DND-41 (cell line): ENCODE results near the gene PGAP3.

ENCODE experiments used
- ATAC-seq: fragments of 200-7000 bp; cut with Tn5 transposase; 3 replicates; pipeline ENCODE4 v1.9.1; 2021; ENCODE audit warnings: low read depth; ENCODE audit not compliant: insufficient read depth
- DNase-seq: peaks from one replicate; pipeline ENCODE4 v3.0.0-alpha.2; 2020
- H2AFZ ChIP-seq: 2 replicates; pipeline ENCODE4 v1.6.0; 2012; ENCODE audit warnings: low read depth, low read length
- H3K27ac ChIP-seq: 2 replicates; pipeline ENCODE4 v1.5.1; 2012; ENCODE audit warnings: low read length, inconsistent platforms
- H3K27me3 ChIP-seq: fragments of 200-600 bp; sonication (generic); 2 replicates; pipeline ENCODE4 v1.6.0; 2012; ENCODE audit warnings: low read length, mild to moderate bottlenecking, inconsistent platforms; ENCODE audit not compliant: insufficient read depth, poor library complexity
- H3K36me3 ChIP-seq: 2 replicates; pipeline ENCODE4 v1.5.1; 2012; ENCODE audit warnings: low read length, inconsistent platforms; ENCODE audit not compliant: insufficient read depth
- H3K4me1 ChIP-seq: 2 replicates; pipeline ENCODE4 v1.5.1; 2012; ENCODE audit warnings: mild to moderate bottlenecking, low read length; ENCODE audit not compliant: insufficient read depth
- H3K4me2 ChIP-seq: 2 replicates; pipeline ENCODE4 v1.6.0; 2012; ENCODE audit warnings: mild to moderate bottlenecking, moderate library complexity, low read length, inconsistent platforms; ENCODE audit not compliant: insufficient read depth
- H3K4me3 ChIP-seq, 2 experiments: fragments of 200-600 bp in 1 of 2; shearing (Covaris generic) in 1 of 2; 2 replicates each; pipeline ENCODE4 v1.5.1; 2012 to 2016; ENCODE audit warnings: inconsistent platforms in 2 of 2, low read length in 2 of 2, mild to moderate bottlenecking in 2 of 2, low read depth in 1 of 2, moderate library complexity in 1 of 2
- H3K79me2 ChIP-seq: 2 replicates; pipeline ENCODE4 v1.6.0; 2012; ENCODE audit warnings: low read length, inconsistent platforms; ENCODE audit not compliant: insufficient read depth
- H3K9ac ChIP-seq: 2 replicates; pipeline ENCODE4 v1.6.0; 2012; ENCODE audit warnings: low read depth, mild to moderate bottlenecking, inconsistent platforms, low read length, moderate library complexity
- H3K9me3 ChIP-seq: 2 replicates; pipeline ENCODE4 v1.5.1; 2012; ENCODE audit warnings: low read length, moderate library complexity, mild to moderate bottlenecking, inconsistent platforms; ENCODE audit not compliant: insufficient read depth, severe bottlenecking
- H4K20me1 ChIP-seq: 2 replicates; pipeline ENCODE4 v1.6.0; 2012; ENCODE audit warnings: low read length; ENCODE audit not compliant: insufficient read depth
- CTCF ChIP-seq: IDR thresholded peaks from 2 replicates; pipeline ENCODE4 v1.5.1; 2012; ENCODE audit warnings: borderline replicate concordance, low read length, moderate library complexity, mild to moderate bottlenecking; ENCODE audit not compliant: poor library complexity, severe bottlenecking; ENCODE audit errors: extremely low read depth
- EZH2 ChIP-seq: IDR thresholded peaks from 3 replicates; pipeline ENCODE4 v1.6.1; 2012; ENCODE audit warnings: borderline replicate concordance, low read depth, mild to moderate bottlenecking, moderate library complexity, low read length, inconsistent platforms; ENCODE audit not compliant: severe bottlenecking

The PGAP3 gene

GRCh38 chr17:39653316-39653661 lies 34.6 kb downstream of the PGAP3 start:
- no peaks in the 10 kb centered on the region for H3K9me3 ChIP-seq
- ATAC-seq, result no peak
- no peak for DNase-seq
- H4K20me1 ChIP-seq, result peaks cover 49% of the 10 kb centered on the region
- H3K36me3 ChIP-seq, result peaks cover 31% of the 10 kb centered on the region
- no peak overlapping the region for H3K27ac ChIP-seq
- TF ChIP-seq EZH2 (no peak), CTCF (no peak)
- no peak overlapping the region for H3K9ac ChIP-seq
- H3K27me3 ChIP-seq, result no peaks in the 10 kb centered on the region
- H3K4me1 ChIP-seq, result no peaks in the 10 kb centered on the region
- no peak overlapping the region for H2AFZ ChIP-seq
- H3K4me3 ChIP-seq, result no peak overlapping the region
- peaks cover 22% of the 10 kb centered on the region for H3K79me2 ChIP-seq
- H3K4me2 ChIP-seq, result no peak overlapping the region

GRCh38 chr17:39652587-39653315 lies 35.1 kb downstream of the PGAP3 start:
- Histone ChIP-seq H3K27ac (no peak overlapping the region), H3K27me3 (no peaks in the 10 kb centered on the region), H2AFZ (no peak overlapping the region), H3K9me3 (no peaks in the 10 kb centered on the region), H3K79me2 (peaks cover 22% of the 10 kb centered on the region), H3K4me2 (no peak overlapping the region), H3K4me3 (no peak overlapping the region), H3K4me1 (no peaks in the 10 kb centered on the region), H4K20me1 (peaks cover 49% of the 10 kb centered on the region), H3K9ac (no peak overlapping the region), H3K36me3 (peaks cover 26% of the 10 kb centered on the region)
- TF ChIP-seq CTCF, result no peak
- no peak for TF ChIP-seq EZH2
- no peak for DNase-seq
- no peak for ATAC-seq

GRCh38 chr17:39651923-39652586 lies 35.8 kb downstream of the PGAP3 start:
- ATAC-seq (no peak), DNase-seq (no peak)
- Histone ChIP-seq H2AFZ (no peak overlapping the region), H3K9ac (no peak overlapping the region), H3K79me2 (peaks cover 29% of the 10 kb centered on the region), H3K27me3 (no peaks in the 10 kb centered on the region), H3K9me3 (no peaks in the 10 kb centered on the region), H3K4me2 (no peak overlapping the region), H3K36me3 (peaks cover 22% of the 10 kb centered on the region), H3K27ac (no peak overlapping the region), H3K4me1 (no peaks in the 10 kb centered on the region), H4K20me1 (peaks cover 55% of the 10 kb centered on the region), H3K4me3 (no peak overlapping the region)
- TF ChIP-seq EZH2 (no peak), CTCF (no peak)
